Skeletal muscle satellite cell (primary cell): ENCODE measurements around the gene THAP3.

Experiments used
- H3K27me3 ChIP-seq: 2 replicates; pipeline ENCODE4 v1.7.0; 2013; ENCODE audit warnings: low read length; ENCODE audit not compliant: control insufficient read depth, insufficient read depth
- H3K36me3 ChIP-seq: 2 replicates; pipeline ENCODE4 v1.7.0; 2013; ENCODE audit warnings: mild to moderate bottlenecking, control low read depth, low read length; ENCODE audit not compliant: insufficient read depth
- H3K4me1 ChIP-seq: 2 replicates; pipeline ENCODE4 v1.7.0; 2013; ENCODE audit warnings: low read length; ENCODE audit not compliant: control insufficient read depth, insufficient read depth
- H3K4me2 ChIP-seq: 2 replicates; pipeline ENCODE4 v1.7.0; 2013; ENCODE audit warnings: mild to moderate bottlenecking, low read length
- H3K4me3 ChIP-seq: 2 replicates; pipeline ENCODE4 v1.7.0; 2013; ENCODE audit warnings: low read length
- H3K9ac ChIP-seq: 2 replicates; pipeline ENCODE4 v1.7.0; 2013; ENCODE audit warnings: mild to moderate bottlenecking, low read depth, low read length, moderate library complexity
- H3K9me3 ChIP-seq: replicated peaks from 2 replicates; pipeline ENCODE4 v1.7.0; 2013; ENCODE audit warnings: mild to moderate bottlenecking, control low read depth, low read length

Gene THAP3

DNA sequence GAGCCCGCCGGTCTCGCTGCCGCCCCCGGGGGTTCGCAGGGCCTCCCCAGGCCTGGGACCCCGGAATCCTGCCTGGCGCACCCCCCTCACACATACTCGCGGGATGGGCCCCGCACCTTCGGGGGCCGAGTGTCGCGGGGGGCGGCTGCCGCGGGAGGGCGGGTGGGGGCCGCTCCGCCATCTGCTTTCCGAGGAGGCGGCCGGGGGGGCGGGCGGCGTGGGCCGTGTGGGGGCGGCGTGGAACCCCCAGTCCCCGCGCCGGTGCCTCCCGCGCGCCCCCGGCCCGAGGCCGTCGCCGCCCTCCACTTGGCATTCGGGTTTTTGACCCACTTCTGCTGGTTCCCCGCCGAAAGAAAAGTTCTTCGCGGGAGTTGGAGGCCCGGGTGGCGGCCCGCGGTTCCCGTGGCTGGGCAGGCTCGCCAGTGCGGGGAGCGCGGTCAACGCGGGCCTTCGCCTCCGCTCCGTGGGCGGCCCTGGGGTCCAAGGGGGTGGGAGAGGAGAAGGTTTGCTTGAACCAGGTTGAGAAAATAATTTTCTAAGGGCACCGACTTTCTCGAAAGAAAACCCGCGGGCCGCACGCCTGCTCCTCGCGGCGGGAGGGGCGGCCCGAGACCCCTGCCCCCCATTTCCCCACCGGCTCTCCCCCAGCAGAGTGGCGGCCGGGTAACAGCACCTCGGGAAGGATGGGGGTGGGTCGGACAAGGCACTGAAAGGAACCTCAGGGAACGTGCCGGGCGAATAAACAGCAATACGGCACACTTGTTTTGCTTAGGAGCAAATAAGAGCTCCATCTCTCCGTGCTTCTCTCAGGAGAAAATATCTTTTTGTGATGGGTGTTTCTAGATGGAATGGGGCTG is 9.5 kb upstream of the THAP3 start:
- H3K4me1 ChIP-seq, result no peaks in the 10 kb centered on the region
- peak overlapping the region; percentile 95 for H3K4me3 ChIP-seq
- H3K27me3 ChIP-seq, result no peaks in the 10 kb centered on the region
- peak overlapping the region; percentile 84 for H3K9ac ChIP-seq
- H3K36me3 ChIP-seq, result peaks cover 15% of the 10 kb centered on the region
- no peaks in the 10 kb centered on the region for H3K9me3 ChIP-seq
- H3K4me2 ChIP-seq, result peak overlapping the region; percentile 92

DNA sequence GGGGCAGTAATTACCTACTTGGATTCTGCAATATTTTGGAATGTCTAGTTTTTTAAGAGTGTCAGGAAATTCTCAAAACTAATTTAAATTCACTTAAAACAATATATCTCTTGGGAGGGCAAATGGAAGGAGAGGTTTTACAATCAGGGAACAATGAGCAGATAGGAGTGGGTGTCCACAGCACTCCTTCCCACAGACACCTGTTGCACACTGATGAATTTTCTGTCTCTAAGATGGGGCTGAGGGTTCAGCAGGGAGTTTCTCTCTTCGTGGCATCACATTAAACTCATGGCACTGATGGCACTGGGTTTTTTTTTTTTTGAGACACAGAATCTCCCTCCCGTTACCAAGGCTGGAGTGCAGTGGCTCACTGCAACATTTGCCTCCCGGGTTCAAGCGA is 5.6 kb upstream of the THAP3 start:
- H3K9me3 ChIP-seq, result no peaks in the 10 kb centered on the region
- no peak overlapping the region for H3K4me3 ChIP-seq
- peaks cover 50% of the 10 kb centered on the region for H3K36me3 ChIP-seq
- H3K27me3 ChIP-seq, result no peaks in the 10 kb centered on the region
- H3K9ac ChIP-seq, result no peak overlapping the region
- H3K4me1 ChIP-seq, result no peaks in the 10 kb centered on the region
- no peak overlapping the region for H3K4me2 ChIP-seq

DNA sequence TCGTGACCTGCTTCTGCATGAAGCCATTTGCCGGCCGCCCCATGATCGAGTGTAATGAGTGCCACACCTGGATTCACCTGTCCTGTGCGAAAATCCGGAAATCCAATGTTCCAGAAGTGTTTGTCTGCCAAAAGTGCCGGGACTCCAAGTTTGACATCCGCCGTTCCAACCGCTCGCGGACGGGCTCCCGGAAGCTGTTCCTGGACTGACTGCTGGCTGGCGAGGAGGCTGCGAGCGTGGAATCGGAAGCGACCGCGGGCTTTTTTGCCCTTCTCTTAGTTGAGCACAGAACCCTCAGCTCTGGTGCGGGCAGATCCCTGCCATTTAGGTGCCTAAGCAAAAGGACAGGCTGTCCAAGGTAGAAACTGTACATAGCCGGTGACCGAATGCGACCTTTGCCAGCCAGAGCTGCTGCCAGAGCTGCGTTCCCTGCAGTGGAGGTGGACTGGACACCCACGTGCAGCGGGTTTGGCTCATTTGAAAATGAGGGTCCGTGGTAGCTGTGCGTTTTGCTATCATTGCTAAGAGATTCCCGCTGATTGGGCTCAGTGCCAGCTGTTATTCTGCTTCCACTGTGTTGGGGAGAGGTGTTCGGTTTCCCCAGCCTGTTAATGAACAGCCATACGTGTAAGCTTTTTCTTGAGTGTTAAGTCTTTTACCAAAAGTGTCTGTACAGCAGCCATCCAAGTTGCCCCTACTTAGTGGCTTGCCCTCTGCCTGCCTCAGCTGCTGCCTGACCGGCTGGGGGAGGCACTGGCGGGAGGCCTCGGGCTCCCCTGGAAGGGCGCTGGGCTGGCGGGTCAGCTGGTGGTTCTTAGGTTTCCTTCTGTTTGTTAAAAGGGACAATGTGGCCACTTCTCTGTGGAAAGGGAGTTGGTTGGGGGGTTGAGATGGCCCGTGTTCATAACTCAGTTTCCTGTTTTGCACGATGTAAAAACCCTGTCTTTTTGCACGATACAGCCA is 3.0 kb upstream of the THAP3 start:
- Histone ChIP-seq H3K4me2 (no peak overlapping the region), H3K36me3 (peaks cover 49% of the 10 kb centered on the region), H3K27me3 (no peaks in the 10 kb centered on the region)

DNA sequence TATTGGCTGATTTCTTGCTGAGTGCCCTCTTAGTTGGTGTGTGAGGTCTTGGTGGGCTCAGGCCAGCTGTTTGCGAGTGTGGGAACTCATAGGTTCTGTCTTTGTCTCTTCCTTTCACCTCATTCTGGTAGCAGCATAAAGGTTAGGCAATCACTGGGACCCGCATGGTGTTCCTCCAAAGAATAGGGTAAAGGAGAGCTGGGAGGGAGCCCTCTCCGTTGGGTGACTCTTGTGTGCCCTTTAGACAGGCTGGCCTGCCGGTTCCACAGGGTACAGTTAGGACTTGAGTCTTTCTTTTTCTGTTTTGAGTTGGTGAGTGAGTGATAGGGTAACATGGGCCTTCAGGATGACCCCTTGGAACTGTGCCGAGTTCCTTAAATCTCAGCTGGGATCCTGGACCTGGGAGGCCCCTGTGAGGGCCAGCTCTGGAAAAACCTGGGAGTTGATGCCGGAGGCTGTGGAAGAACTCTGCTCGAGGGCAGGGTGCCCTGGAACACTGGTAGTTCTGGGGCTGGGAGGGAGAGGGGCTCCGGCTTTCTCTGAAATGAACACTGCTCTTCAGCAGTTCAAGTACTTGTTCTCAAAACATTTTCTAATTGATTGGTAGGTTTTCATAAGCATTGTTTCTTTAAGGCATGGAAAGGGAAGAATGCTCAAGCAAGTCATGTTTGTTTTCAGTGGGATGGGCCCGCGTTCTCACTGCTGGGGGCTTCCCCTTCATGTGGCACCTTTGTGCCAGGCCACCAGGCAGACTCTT is 2.1 kb upstream of the THAP3 start:
- Histone ChIP-seq H3K4me1 (peaks cover 11% of the 10 kb centered on the region), H3K36me3 (peaks cover 52% of the 10 kb centered on the region), H3K9ac (no peak overlapping the region), H3K4me3 (no peak overlapping the region), H3K27me3 (no peaks in the 10 kb centered on the region), H3K9me3 (no peaks in the 10 kb centered on the region), H3K4me2 (no peak overlapping the region)

More for the DNA sequence above, 3.0 kb upstream of the THAP3 start:
- Histone ChIP-seq H3K4me3 (no peak overlapping the region), H3K4me1 (peaks cover 10% of the 10 kb centered on the region), H3K9ac (no peak overlapping the region), H3K9me3 (no peaks in the 10 kb centered on the region)

DNA sequence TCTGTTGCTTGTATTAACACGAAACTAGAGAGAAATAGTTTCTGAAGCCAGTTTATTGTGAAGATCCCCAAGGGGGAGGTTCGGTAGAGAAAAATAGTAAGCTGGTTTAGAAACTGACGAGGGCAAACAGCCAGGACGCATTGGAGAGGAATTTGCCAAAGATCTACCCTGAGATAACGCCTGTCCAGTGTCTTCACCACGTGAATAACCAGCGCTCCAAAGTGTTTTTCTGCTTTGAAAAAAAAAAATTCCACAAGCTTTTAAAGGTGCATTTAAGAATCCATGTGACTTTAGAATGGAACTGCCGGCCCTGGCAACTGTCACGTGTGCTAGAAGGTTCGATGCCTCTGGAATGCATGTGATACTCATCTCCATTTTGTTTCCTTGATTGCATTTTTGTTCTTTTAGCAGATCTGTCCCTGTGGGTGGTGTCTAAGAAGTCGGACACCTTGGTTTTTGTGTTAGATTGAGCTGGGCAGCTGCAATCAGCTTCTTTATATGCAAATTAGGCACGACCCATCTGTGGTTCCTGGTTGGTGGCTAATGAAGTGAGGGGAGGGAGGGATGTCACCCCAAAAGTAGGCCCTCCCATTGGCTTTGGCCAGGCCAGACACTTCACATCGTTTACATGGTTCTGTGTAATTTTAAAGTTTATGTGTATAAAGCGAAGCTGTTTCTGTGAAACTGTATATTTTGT is 1.3 kb upstream of the THAP3 start:
- H3K4me3 ChIP-seq, result no peak overlapping the region
- H3K27me3 ChIP-seq, result no peaks in the 10 kb centered on the region
- H3K4me1 ChIP-seq, result peaks cover 18% of the 10 kb centered on the region
- H3K9ac ChIP-seq, result no peak overlapping the region
- no peak overlapping the region for H3K4me2 ChIP-seq
- no peaks in the 10 kb centered on the region for H3K9me3 ChIP-seq
- peaks cover 54% of the 10 kb centered on the region for H3K36me3 ChIP-seq

DNA sequence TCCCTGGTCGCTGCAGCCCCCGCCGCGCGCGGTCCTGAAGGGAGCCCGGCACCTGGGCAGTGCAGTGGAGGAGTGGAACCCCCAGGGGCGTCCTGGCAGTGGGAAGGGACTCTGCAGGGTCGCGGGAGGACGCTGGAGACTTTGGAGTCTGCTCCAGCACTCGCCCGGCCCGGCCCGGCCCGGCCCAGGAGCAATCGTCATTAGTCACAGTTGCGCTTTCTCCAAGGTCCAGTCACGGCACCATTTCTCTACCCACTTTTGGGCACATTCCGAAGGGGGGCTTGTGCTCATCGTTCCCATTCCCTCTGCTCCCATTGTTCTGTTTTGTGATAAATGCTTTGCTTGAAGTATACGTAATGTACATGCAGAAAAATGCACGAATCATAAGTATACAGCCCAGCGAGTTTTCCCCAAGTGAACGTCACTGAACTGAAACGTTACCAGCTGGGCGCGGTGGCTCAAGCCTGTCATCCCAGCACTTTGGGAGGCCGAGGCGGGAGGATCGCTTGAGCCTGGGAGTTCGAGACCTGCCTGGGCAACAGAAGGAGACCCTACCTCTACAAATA is 999 bp downstream of the THAP3 start:
- H3K4me1 ChIP-seq, result peaks cover 18% of the 10 kb centered on the region
- H3K9me3 ChIP-seq, result no peaks in the 10 kb centered on the region
- no peaks in the 10 kb centered on the region for H3K27me3 ChIP-seq
- peak overlapping the region; percentile 91 for H3K9ac ChIP-seq
- H3K4me2 ChIP-seq, result peak overlapping the region; percentile 88
- H3K4me3 ChIP-seq, result peak overlapping the region; percentile 90
- H3K36me3 ChIP-seq, result peaks cover 61% of the 10 kb centered on the region

DNA sequence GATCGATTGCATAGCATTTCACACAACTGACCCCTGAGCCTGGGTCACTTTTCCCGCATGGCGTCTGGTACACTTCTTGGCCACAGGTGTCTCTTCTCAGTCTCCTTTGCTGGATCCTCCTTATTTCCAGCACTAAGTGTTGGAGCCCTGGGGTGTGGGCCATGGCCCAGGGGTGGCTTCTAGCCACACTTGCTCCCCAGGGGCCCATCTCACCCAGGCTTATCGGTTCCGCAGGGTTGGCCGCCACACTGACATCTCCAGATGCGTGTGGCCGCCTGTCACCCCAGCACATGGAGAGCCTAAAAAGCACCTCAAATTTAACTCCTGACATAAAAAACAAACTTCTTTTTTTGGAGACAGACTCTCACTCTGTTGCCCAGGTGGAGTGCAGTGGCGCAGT is 2.4 kb downstream of the THAP3 start:
- Histone ChIP-seq H3K9me3 (no peaks in the 10 kb centered on the region), H3K9ac (no peak overlapping the region), H3K4me3 (no peak overlapping the region), H3K4me1 (peaks cover 18% of the 10 kb centered on the region), H3K4me2 (no peak overlapping the region), H3K36me3 (peaks cover 51% of the 10 kb centered on the region), H3K27me3 (no peaks in the 10 kb centered on the region)

DNA sequence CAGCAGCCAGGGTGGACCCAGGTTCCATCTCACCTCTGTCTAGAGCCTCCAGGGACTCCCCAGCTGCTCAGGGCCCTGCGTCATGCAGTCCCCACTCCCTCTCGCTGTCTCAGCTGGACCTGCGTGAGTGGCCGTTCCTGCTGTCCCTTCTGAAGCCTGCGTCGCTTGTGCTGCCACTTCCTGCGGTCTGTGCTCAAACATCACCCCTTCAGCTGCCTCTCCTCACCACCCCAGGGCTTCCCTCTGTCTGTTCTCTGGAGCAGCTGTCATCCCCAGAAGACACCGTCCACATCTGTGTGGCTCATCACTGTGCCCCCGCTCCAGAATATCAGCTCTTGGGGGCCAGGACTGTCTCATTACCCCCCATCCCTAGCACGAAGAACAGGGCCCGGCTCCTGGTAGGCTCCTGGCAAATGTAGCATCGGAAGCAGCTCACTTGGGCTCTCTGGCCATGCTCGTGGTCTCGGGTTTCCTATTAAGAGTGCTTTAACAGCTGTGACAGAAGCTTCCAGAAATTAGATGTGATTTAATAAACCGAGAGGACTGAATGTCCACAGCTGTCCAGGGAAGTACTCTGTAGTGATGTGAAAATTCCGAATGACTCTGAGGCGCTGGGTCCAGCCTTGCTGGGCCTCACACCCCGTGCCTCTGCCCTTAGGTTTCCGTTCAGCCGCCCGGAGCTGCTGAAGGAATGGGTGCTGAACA is 3.3 kb downstream of the THAP3 start:
- H3K36me3 ChIP-seq, result peaks cover 51% of the 10 kb centered on the region
- H3K9me3 ChIP-seq, result no peaks in the 10 kb centered on the region
- no peak overlapping the region for H3K9ac ChIP-seq
- H3K4me2 ChIP-seq, result peak overlapping the region; percentile 26
- no peak overlapping the region for H3K4me3 ChIP-seq
- H3K4me1 ChIP-seq, result peaks cover 18% of the 10 kb centered on the region
- H3K27me3 ChIP-seq, result no peaks in the 10 kb centered on the region

DNA sequence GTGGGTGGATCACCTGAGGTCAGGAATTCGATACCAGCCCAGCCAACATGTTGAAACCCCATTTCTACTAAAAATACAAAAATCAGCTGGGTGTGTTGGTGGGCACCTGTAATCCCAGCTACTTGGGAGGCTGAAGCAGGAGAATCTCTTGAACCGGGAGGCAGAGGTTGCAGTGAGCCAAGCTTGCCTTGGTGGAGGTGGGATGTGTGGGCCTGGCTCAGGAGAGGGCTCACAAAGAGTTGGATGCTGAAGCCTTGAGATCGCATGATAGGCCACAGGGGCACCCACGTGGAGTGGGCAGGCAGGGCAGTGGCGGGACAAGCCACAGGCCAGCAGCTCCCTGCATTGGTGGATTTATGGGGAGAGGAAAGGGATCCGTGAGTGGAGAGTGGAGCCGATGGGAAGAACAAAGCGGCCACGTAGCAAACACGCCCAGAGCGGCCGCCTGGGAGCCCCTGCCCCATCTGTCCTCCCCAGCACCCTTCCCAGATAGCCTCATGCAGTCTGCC is 4.4 kb downstream of the THAP3 start:
- Histone ChIP-seq H3K9ac (no peak overlapping the region), H3K4me1 (peaks cover 18% of the 10 kb centered on the region), H3K36me3 (peaks cover 51% of the 10 kb centered on the region), H3K4me2 (no peak overlapping the region), H3K4me3 (no peak overlapping the region), H3K27me3 (no peaks in the 10 kb centered on the region), H3K9me3 (no peaks in the 10 kb centered on the region)

DNA sequence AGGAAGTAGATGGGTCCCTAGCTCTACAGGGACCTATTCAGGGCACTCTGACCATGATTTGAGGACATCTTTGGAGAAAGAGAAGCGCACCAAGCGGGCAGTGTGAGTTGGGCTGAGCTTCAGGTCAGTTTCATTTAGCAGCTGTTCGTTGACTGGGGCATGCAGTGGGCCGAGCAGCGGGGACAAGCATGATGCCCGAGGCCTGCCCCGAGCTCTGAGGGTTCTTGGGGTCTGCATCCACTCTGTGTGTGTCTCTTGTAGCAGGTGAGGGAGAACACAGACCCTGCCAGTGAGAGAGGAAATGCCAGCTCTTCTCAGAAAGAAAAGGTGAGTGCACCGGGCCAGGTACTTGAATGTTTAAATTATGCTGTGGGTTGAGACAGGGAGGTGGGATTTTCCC is 5.4 kb downstream of the THAP3 start:
- no peak overlapping the region for H3K4me2 ChIP-seq
- peaks cover 12% of the 10 kb centered on the region for H3K4me1 ChIP-seq
- H3K4me3 ChIP-seq, result no peak overlapping the region
- no peaks in the 10 kb centered on the region for H3K27me3 ChIP-seq
- H3K9me3 ChIP-seq, result no peaks in the 10 kb centered on the region
- H3K36me3 ChIP-seq, result peaks cover 59% of the 10 kb centered on the region
- no peak overlapping the region for H3K9ac ChIP-seq
